HG02623 (cell line): ENCODE results near the gene PLAAT3.
"Not testable (repeated sequence)": the region's sequence is repeated elsewhere in the genome, so short reads cannot be mapped to it uniquely, and the experiment has no call there.

Experiments used
- ATAC-seq: cut with Tn5 transposase; IDR thresholded peaks from one replicate; pipeline ENCODE4 v1.9.1; 2021; ENCODE audit warnings: moderate library complexity; ENCODE audit not compliant: unreplicated experiment

The PLAAT3 gene

DNA sequence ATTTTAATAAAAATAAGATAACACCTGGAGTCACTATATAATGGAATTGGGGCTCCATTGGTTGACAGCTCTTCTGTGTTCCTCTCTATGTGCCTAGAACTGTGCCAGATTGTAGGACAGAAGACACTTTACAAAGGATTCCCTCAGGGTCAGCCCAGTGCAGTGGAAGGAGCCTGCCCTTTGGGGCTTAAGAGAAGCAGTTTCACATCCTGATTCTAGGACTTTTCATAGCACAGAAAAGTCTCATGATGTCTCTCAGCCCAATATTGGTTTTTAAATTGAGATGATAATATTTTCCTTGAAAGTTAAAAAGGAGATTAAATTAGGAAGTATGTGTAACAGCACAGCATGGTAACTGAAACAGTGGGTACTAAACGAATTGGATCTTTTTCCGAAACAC is 70.5 kb downstream of the PLAAT3 start:
- no peak for ATAC-seq

DNA sequence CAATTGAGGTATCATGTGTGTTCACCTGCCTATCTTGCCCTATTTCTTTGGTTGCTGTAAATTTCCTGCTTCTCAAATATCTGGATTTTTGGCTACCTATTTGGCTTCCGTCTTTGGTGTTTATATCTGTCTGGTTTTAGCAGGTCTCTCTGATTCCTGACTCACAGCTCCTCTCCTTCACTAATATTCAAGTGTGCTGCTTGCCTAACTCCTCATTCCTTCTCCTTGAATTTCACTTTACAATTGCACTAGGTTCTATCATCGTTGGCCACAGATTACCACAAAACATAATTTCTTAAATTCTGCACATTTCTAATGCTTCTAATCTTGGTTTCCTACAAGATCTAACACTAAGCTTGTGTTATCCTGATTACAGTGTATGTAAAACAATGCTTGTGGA is 71.7 kb downstream of the PLAAT3 start:
- not testable (repeated sequence) for ATAC-seq

DNA sequence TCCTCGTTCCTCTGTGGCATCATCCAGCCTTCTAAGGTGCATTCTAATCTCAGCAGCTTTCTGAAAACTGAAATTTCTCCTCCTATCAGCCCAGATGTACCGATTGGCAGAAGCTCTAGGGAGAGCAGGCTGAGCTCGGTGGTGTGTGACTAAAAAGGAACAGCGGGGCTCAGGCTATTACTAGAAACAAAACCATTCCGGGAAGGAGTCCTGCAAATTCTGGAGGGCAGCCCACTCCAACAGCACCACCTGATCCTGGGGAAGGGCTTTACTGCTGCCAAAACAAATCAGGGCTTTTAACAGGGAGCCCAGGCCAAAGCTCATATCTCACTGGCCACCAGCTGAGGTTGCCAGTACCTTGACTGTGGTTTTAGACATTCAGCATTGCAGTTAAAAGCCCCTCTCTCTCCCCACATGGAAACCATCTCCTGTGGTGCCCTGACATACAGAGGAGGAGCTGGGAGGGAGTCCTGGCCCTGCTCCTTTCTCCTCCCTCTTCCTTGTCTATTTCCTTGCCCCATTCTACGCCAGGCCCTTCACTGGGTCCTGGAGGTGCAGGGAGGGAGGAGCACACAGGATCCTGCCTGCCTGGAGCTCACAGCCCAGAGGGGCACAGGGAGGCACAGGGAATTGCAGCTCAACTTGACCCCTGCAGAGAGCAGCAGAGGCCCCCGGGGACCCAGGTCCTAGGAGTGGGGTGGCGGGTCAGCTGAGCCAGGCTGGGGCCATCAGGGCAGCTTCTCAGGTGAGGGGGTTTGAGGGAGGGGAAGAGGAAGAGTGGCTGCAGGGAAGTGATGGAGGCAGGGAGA is 76.7 kb downstream of the PLAAT3 start:
- ATAC-seq, result no peak

DNA sequence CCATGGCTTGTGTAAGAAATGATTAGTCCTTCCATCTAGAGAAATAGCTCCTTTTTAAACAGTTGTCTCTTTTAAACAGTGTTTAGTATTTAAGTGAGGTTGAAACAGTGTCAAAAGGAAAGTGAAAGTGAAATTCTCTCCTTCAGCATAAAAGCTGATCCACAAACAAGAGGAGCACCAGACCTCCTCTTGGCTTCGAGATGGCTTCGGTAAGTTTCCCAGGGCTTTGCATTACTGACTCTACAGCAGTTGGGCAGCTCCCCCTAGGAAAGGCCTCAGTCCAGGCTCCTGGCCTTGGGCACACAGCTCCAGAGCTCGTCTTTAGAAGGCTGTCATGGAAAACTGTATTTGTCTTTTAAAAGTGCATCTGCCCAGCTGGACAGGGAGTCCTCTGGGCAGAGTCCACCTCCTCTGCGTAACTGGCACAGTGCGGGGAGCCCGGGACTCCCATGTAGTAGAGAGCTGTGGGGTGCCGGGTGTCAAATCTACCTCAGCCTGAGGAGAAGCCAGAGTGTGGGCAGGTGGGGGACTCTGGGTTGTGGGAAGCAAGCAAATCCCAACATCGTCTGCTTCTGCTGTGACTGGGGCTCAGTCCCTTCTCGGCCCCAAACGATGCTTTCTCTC is 77.5 kb downstream of the PLAAT3 start, which contains the start of gene PLAAT4:
Gene PLAAT4, plus strand, starts transcription at position 140 of the 624 bp plus-strand sequence. Its CDS starts 61 bp downstream, at position 201.
- ATAC-seq, result no peak

DNA sequence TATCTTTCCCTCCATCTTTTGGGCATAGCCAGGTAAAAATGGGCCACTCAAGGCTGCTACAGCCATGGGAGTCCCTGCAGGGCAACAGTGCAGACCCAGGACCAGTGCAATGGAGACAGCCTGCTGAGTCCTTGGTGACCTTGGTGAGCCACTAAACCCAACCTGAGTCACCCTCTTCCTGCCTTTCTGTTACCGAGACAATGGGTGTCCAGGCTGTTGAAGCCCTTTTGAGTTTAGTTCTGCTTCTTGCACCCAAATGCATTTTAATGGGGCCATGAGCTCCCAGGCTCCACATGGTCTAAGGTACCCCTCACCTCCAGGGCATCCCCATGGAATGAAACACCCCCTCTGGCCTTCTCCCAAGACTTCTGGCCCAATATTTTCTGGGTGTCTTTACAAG is 78.5 kb downstream of the PLAAT3 start:
- ATAC-seq, result no peak

DNA sequence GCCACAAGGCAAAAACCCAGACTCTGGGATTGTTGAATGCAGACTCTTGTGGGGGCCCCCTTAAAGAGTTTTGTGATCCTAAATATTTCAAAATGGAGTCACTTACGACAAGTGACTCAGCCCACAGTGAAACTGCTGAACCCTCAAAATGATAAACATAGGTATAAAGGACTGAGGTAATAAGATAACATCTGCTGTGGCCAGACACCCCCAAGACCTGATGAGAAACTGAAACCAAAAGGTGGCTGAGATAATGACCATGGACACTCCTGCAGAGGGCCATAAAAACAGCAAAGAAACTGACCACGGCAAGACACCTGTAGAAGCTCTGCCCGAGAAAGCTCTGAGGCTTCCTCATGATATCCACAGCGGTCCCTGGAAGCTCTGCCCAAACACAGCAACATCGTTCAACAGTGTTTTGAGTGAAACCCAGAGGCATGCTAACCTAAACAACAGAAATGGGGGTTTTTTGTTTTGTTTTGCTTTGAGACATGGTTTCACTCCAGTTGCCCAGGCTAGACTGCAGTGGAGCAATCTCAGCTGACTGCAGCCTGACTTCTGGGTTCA is 79.3 kb downstream of the PLAAT3 start:
- ATAC-seq, result no peak

DNA sequence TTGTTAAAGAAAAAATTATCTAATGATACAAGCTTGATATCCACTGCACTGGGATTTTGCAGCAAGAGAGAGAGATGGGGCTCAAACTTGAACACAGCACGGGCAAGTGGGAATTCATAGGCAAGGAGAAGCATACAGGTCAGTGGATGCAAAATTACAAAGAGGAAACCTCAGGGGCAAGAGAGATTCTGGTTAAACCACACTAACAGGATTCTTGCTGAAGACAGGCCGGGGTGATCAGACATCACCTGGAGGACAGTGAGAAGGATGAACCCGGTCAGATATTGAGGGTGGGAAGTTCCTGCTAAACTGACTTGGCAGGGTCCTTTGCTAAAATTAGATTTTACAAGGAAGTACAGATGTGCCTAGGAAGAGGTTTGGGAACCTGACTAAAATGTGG is 80.2 kb downstream of the PLAAT3 start:
- ATAC-seq, result no peak

DNA sequence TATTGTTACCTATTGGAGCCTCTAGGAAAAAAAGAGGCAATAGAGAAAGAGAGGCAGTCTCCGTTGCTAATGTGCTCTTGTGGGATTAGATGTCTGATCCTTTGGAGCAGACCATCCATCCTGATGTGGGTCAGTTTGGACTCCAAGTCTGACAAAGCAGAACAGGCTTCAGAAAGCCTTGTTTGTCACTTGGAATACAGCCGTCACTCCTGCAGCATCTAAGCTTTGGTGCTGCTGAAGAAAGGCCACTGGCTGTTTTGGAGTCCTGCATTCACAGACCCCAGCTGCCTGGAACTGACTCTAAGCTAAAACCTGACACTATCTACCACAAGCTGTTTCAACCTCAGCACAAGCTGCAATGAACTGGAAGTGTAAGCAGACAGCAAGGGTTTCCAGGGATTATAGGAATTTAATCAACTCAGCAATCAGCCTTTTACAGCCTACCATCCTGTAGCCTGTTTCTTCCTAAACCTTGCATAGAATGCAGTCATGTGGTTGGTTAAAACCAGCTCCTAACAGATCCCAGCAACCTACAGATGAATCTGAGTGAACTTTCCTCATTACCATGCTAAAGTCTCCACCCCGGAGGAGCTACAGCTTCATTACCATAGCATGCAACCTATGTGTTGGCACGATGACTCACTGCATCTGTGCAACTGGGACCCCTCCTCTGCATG is 81.3 kb downstream of the PLAAT3 start:
- no peak for ATAC-seq

DNA sequence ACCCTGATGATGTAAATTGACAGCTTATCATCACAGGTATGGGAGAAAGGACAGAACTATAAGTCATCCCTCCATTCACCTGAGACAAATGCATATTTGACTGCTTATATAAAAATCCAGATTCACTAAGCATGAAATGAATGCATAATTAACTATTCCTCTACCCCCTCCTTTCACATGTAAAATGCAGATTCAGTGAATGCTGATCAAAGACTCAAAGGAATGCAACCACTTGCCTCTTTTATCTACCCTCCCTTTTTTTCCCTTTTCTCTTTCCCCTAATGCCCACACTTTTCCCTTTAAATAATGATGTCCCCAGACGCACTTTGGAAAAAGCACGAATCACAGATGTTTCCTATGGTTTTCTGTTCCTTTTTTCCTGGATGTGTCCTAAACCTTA is 82.1 kb downstream of the PLAAT3 start:
- no peak for ATAC-seq

DNA sequence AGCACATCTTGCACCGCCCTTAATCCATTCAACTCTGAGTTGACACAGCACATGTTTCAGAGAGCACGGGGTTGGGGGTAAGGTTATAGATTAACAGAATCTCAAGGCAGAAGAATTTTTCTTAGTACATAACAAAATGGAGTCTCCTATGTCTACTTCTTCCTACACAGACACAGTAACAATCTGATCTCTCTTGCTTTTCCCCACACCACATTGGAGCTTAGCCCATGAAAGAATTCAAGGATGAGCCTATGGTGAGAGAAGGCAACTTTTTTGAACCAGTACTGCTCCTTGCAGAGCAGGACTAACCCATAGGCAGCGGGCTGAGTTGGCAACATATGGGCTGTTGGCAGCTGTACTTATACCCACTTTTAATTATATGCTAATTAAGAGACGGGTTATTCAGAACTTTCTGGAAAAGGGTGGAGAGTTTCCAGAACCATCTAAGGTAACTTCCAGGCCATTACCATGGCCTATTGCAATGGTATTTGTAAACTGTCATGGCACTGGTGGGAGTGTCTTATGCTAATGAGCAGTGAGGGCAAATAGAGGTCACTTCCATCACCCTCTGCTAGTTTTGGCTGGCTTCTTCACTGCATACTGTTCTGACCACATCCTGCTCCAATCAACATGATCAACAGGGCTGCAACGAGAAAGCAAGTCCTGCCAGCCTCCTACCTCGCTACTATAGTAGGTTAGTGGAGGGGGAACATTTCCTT is 83.0 kb downstream of the PLAAT3 start:
- peak; percentile 62 for ATAC-seq

DNA sequence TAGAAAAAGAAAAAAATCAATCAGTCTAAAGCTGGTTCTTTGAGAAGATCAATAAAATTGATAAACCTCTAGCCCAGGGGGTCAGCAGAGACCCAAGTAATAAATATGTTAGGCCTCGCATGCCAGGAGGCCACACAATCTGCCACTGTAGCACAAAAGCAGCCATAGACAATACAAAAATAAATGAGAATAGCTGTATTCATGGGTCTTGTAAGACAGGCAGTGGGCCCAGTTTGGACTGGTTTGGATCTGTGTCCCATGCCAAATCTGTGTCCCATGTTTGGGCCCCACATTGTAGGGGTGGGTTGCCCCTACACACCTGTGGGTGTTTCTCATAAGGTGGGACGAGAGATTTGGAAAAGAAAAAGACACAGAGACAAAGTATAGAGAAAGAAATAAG is 84.2 kb downstream of the PLAAT3 start:
- no peak for ATAC-seq

DNA sequence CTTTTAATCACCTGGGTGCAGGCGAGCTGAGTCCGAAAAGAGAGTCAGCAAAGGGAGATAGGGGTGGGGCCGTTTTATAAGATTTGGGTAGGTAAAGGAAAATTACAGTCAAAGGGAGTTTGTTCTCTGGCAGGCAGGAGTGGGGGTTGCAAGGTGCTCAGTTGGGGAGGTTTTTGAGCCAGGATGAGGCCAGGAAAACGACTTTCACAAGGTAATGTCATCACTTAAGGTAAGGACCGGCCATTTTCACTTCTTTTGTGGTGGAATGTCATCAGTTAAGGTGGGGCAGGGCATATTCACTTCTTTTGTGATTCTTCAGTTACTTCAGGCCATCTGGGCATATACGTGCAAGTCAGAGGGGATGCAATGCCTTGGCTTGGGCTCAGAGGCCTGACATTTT is 84.9 kb downstream of the PLAAT3 start:
- not testable (repeated sequence) for ATAC-seq

DNA sequence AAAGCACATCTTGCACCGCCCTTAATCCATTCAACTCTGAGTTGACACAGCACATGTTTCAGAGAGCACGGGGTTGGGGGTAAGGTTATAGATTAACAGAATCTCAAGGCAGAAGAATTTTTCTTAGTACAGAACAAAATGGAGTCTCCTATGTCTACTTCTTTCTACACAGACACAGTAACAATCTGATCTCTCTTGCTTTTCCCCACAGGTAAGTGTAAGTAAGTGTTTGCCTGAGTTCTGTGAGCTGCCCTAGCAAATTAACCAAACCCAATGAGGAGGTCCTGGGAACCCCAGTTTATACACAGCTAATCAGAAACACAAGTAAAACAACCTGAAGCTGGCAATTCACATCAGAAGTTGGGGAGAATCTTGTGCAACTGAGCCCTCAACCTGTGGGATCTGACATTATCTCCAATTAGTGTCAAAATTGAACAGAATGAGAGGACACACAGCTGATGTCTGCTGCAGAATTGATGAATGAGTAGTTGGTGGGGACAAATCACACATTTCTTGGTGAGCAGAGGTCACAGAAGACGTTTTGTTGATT is 85.4 kb downstream of the PLAAT3 start:
- ATAC-seq, result not testable (repeated sequence)

DNA sequence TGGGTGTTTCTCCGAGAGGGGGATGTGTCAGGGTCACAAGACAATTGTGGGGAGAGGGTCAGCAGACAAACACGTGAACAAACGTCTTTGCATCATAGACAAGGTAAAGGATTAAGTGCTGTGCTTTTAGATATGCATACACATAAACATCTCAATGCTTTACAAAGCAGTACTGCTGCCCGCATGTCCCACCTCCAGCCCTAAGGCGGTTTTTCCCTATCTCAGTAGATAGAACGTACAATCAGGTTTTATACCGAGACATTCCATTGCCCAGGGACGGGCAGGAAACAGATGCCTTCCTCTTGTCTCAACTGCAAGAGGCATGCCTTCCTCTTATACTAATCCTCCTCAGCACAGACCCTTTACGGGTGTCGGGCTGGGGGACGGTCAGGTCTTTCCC is 86.1 kb downstream of the PLAAT3 start:
- not testable (repeated sequence) for ATAC-seq

DNA sequence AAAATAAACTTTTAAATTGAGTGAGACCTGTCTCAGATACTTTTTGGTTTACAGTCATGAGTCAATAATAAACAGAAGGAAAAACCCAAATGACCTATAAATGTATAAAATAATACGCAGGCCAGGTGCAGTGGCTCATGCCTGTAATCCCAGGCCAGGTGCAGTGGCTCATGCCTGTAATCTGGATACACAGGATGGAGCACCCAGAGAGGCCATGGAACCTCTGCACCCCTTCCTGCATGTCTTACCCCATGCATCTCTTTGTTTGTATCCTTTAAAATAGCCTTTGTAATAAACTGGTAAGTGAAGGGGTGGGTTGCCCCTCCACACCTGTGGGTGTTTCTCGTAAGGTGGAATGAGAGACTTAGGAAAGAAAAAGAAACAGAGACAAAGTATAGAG is 86.6 kb downstream of the PLAAT3 start:
- ATAC-seq, result no peak
